ENCODE data around the gene ZNF541.
"Not testable (repeated sequence)": the region's sequence is repeated elsewhere in the genome, so short reads cannot be mapped to it uniquely, and the experiment has no call there.

The ZNF541 gene

DNA sequence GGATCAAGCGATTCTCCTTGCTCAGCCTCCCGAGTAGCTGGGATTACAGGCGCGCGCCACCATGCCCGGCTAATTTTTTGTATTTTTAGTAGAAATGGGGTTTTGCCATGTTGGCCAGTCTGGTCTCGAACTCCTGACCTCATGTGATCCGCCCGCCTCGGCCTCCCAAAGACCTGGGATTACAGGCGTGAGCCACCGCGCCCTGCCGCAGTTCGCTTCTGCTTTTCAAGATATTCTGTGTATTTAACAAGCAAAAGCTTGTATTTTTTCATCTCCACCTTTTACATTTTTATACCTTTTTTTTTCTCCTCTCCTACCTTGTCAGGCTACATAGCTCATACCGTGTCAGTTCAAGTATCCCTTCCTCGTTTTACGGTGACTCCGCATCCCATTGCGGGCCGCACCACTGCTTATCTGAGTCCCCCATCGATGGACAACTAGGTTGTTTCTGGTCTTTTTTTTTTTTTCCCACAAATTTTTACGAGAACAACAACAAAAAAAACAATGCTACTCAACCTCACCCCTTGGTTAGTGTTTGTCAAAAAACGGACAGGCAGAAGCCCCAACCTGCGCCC lies 26.8 kb upstream of the ZNF541 start:
- not testable (repeated sequence) for DNase-seq (ENCODE audit: low read depth in 2 of 2)

DNA sequence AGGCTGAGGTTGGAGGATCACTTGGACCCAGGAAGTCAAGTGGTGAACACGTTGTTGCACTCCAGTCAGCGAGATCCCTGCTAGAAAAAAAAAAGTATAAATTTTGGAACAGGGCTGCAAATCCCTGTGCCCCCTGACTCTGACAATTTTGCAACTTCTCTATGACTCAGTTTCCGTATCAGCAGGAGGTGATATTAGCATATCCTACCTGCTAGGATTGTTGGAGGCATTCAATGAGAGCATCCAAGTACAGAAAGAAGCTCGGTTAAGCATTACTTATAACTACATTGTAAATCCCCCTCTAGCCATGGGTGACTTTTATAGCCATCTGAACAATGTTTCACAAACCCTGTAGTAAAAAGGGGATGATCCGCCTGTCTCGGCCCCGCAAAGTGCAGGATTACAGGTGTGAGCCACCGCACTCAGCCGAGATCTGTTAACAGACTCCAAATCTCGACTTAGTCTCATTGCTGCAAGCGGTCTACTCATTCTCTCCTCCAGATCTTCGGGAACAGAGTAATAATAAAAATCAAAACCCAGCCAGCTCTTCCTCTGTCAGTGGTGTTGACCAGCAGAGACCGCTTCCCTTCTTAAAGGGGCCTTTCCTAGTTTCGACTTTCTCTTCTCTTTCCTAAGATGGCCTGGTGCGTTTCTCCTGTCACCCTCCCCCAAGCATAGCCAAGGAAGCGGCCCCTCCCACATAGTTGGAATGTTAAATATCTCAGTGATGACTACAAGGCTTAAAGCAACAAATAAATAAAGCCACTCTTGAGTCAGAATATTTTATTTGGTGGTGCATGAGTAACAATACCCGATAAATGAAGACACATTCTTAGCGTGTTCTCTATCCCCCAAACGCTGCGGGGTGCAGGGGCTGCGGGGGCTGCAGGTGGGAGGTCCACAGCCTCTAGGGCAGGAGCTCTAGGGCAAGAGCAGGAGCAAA lies 25.7 kb upstream of the ZNF541 start:
- DNase-seq (ENCODE audit: low read depth in 2 of 2), result no peak

DNA sequence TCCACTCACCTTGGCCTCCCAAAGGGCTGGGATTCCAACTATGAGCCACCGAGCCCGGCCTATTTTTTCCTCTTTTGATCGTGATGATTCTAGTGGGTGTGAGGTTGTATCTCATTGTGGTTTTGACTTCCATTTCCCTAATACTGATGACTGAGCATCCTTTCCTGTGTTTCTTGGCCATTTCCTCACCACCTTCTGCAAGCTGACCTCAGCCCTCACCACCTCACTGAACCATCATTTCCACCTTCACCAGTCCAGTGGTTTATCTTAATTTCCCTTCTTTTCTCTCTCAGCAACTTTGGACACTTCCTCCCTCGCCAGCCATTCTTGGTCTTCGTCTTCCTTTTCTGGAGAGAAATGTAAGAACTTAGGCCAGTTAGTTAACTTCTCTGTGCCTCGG lies 23.0 kb upstream of the ZNF541 start:
- no peak for DNase-seq (ENCODE audit: low read depth in 2 of 2)

DNA sequence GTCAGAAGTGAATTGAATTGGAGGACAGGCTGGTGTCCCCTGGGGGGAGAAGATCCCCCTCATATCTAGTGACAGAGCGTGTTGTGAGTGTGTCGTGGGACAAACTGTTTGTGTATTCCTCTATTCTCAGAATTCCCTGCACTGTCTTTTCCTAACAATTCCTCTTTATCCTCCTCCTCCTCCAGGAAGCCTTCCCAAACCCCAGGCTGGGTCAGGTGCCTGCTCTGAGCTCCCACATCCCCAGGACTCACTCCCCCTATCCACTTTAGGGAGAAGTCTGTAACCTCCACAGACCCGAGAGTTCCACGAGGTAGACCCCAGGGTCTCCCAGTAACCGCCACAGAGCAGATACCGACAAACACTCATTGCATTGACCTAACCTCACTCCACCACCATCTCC lies 20.9 kb upstream of the ZNF541 start:
- DNase-seq (ENCODE audit: low read depth in 2 of 2), result no peak

DNA sequence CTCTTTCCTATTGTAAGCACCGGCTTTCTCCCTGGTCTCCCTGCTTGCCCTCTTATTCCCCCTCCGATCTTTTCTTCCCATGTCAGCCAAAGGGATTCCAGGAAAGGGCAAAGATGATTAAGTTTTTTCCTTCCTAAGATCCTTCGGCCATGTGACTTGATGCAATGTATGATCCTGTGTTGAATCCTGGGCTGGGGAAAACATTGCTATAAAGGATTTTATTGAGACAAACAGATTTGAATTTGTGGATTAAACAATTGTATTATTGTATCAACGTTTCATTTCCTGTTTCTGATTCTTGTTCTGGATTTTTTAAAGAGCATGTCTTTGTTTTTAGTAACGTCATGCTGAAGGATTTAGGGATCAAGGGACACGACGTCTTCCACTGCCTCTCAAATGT lies 16.9 kb upstream of the ZNF541 start:
- DNase-seq (ENCODE audit: low read depth in 2 of 2), result no peak

DNA sequence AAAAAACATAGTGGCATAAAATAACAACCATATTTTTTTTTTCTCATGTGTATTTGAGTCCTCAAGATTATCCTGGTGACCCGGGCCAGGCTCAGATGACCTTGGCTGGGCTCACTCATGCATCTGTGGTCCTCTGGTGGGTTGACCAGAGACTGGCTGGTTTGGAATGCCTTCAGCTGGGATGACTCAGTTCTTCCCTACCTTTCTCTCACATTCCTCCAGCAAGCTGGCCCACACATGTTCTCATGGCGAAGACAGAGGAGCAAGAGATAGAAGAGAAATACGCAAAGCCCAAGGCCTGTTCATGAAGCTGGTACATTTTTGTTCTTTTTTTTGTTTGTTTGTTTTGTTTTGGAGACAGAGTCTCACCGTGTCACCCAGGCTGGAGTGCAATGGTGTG lies 14.3 kb upstream of the ZNF541 start:
- no peak for DNase-seq (ENCODE audit: low read depth in 2 of 2)

DNA sequence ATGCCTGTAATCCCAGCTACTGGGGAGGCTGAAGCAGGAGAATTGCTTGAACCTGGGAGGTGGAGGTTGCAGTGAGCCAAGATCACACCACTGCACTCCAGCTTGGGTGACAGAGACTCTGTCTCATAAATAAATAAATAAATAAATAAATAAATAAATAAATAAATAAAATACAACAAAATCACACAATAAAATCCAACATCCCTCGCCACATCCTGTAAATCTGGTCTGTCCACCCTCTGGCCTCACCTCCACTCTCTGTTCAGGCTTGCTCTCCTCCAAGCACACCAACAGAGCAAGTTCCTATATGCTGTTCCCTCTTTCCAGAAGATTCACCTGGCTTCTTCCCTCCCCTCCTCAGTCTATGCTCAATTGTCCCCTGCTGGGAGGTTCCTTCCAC lies 10.2 kb upstream of the ZNF541 start:
- not testable (repeated sequence) for DNase-seq (ENCODE audit: low read depth in 2 of 2)

DNA sequence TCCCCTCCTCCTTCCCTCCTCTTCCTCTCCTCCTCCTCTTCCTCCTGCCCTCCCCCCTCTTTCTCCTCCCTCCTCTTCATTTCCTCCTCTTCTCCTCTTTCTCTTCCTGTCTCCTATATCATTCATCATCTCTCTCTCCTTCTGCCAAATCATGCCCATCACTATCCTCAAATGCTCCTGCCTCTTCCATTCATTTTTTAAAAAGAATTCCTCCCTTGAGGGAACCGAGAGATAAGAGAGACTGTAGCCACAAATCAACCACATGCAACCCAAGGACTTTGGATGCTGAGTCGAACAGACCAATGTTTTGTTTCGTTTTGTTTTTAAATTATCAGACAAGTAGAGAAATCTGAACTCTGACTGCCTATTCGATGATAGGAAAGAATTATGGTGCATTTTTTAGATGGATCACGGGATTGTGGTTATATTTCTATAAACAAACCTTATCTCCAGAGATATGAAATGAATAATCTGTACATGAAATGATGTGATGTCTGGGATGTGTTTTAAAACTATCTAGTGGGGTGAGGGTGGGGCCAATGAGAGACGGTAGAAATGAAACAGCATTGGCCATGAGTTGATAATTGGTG lies 9.5 kb upstream of the ZNF541 start:
- no peak for DNase-seq (ENCODE audit: low read depth in 2 of 2)

DNA sequence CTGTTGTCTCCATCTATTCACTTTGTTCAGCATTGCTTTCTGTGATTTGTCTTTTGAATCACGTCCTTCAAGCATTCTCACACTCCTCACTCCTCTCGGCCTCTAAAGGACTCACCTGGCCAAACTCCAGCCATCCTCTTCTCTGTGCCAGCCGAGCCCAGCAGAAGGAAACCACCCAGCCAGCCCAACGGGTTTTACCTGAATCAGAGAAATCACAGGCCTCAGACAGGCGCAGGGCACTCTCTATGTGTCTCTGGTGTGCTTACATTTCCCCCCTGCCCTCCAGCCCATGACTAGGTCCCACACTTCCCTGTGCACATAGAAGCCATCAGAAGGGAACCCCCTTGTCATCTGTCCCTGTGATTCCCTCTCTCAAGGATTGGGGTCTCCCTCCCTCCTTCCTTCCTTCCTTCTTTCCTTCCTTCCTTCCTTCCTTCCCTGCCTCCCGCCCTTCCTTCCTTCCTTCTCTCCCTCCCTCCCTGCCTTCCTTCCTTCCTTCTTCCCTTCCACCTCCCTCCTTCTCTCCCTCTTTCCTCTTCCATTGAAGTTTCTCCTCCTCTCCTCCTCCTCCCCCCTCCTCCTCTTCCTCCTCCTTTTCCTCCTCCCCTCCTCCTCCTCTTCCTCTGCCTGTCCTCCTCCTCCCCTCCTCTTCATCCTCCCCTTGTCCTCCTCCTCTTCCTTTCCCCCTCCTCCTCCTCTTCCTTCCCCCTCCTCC lies 8.8 kb upstream of the ZNF541 start:
- no peak for DNase-seq (ENCODE audit: low read depth in 2 of 2)

DNA sequence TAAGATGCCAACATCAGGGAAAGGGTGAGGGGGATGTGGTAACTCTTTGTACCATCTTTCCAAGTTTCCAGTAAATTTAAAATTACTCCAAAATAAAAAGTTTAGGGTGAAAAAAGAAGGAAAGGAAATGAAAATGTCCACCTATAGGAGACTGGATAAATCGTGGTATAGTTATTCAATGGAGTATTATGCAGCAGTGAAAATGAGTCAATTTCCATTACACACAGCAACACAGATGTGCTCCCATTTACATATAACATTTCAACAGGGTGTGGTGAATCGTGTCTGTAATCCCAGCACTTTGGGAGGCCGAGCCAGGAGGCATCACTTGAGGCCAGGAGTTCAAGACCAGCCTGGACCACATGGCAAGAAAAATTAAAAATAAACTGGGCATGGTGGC lies 7.4 kb upstream of the ZNF541 start:
- DNase-seq (ENCODE audit: low read depth in 2 of 2), result no peak

DNA sequence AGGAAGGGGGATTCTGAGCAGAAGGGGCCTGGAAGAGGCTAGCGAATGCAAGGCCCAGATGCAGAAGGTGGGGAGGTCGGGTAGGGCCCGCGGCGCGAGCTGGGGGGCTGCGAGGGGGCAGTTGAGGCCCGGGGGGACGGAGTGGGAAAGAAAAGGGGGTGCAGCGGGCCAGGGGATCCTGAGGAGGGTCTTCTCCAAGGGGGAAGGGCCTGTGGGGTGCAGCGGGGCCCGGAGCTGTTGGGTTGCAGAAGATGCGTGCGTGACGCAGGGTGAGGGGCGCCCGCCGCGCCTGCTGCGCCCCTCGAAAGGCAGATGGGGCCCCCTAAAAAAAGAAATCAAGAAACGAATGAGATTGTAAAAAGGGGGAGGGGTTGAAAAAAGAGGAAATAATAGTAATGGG lies 313 bp downstream of the ZNF541 start:
- DNase-seq (ENCODE audit: low read depth in 2 of 2), result no peak

DNA sequence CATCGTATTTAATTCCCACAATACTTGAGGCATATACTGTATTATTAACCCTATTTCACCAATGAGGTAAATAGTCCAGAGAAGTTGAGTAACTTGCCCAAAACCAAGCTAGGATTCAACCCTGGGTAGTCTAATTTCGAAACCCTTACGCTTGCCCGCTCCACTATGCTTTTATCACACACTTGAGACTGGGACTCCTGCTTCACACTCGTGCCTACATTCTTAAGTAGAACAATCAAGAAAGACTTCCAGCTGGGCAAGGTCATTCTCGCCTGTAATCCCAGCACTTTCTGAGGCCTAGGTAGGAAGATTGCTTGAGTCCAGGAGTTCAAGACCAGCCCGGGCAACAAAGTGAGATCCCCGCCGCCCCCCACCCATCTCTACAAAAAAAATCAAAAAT lies 3.6 kb downstream of the ZNF541 start:
- DNase-seq (ENCODE audit: low read depth in 2 of 2), result no peak

DNA sequence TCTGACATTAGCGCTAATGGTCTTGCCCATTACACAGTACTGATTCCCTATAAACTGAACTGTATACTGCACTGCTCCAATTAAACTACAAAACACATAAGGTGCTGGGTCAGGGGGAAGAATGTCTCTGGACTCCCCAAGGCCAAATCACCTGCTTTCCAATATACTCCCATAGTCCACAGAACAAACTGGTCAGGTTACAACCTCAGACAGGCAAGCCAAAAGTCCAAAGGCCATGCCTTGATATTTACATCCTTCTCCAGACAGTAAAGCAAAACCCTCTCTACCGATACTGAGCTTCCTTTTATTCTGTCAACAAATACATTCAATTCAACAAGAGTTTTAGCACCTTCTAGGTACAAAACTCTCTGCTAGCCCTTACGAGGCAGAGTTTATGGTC lies 8.9 kb downstream of the ZNF541 start:
- no peak for DNase-seq (ENCODE audit: low read depth in 2 of 2)

DNA sequence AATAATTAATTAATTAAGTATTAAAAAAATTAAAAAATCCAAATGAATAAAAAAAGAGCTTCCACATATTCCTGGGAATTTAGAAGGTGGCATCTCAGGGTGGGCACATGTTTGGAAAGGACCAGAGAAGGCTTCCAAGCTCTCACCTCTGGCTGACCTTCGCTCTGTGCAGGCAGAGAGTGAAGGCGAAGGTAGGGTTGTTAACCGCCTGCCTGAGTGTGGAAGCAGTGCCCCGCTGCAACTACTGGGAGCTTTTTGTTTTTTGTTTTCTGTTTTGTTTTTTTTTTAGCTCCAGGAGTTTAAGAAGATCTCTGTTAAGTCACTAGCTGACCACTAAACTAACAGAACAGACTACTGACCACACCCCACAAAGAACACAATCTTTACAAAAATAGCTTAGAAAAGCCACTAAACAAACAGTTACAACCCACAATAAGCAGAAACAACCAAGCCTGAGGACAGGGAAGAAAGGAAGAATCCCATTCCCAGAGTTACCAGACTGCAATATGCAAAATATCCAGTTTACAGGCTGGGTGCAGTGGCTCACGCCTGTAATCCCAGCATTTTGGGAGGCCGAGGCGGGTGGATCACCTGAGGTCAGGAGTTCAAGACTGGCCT lies 11.4 kb downstream of the ZNF541 start:
- DNase-seq (ENCODE audit: low read depth in 2 of 2), result no peak

DNA sequence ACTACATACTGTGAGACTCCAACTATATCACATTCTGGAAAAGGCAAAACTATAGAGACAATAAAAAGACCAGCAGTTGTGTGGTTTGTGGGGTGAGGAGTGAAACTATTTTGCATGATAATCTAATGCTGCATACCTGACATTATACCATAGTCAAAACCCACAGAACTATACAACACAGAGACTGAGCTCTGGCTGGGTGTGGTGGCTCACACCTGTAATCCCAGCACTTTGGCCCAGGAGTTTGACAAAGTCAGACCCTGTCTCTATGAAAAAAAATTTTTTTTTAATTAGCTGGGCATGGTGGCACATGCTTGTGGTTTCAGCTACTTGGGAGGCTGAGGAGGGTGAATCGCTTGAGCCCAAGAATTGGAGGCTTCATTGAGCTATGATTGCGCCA lies 11.9 kb downstream of the ZNF541 start:
- no peak for DNase-seq (ENCODE audit: low read depth in 2 of 2)

DNA sequence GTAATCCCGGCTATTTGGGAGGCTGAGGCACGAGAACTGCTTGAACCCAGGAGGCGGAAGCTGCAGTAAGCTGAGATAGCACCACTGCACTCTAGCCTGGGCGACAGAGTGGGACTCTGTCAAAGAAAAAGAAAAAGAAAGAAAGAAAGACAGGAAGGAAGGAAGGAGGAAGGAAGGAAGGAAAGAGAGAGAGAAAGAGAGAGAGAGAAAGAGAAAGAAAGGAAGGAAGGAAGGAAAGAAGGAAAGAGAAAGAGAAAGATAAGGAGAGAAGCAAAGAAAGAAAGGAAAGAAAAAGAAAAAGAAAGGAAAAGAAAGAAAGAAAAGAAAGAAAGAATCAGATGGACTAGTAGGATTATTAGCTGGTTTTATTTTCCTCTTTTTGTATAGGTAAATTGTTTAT lies 22.8 kb downstream of the ZNF541 start:
- DNase-seq (ENCODE audit: low read depth in 2 of 2), result no peak

DNA sequence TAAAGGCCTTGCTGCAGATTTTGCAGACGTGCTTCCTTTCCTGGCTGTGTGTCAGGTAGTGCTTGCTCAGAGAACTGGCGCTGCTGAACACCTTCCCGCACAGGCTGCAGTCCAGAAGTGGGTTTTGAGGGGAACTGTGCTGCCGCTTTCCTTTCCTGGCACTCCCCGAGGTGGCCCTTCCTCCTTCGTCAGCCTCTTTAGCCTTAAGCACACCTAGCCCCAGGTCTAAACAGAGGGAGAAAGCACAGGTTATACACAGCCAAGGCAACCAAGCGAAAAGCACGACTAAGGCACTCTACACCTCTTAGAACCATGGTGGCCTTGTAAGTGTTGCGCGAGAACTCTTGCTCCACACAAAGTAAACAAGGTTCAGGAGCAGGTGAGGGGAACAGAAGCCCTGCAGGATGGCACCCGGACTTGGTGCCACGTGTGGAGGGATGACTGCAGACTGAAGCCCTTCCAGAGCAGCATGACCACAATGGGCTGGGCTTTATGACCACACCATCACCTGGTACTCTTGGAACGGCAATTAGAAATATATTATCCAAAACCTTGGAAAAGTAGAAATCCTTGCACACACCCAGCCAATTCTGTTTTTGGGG lies 23.6 kb downstream of the ZNF541 start:
- no peak for DNase-seq (ENCODE audit: low read depth in 2 of 2)

DNA sequence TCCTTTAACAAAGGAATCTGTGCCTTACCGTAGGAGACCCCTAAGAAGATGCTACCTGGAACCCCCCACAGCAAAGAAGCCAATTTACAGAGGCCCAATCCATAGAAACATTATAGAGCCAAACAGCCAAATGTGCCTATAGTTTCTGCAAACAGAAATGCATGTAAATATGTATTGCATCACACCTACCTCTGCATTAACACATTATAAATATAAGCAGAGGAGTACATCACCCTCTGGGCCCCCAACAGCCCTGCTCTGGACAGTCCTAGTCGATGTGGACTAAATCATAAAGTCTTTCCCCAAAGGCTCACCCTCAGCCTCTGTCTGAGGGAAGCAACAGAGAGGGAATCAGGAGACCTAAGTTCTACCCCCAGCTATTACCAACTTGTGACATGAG lies 25.7 kb downstream of the ZNF541 start:
- no peak for DNase-seq (ENCODE audit: low read depth in 2 of 2)

DNA sequence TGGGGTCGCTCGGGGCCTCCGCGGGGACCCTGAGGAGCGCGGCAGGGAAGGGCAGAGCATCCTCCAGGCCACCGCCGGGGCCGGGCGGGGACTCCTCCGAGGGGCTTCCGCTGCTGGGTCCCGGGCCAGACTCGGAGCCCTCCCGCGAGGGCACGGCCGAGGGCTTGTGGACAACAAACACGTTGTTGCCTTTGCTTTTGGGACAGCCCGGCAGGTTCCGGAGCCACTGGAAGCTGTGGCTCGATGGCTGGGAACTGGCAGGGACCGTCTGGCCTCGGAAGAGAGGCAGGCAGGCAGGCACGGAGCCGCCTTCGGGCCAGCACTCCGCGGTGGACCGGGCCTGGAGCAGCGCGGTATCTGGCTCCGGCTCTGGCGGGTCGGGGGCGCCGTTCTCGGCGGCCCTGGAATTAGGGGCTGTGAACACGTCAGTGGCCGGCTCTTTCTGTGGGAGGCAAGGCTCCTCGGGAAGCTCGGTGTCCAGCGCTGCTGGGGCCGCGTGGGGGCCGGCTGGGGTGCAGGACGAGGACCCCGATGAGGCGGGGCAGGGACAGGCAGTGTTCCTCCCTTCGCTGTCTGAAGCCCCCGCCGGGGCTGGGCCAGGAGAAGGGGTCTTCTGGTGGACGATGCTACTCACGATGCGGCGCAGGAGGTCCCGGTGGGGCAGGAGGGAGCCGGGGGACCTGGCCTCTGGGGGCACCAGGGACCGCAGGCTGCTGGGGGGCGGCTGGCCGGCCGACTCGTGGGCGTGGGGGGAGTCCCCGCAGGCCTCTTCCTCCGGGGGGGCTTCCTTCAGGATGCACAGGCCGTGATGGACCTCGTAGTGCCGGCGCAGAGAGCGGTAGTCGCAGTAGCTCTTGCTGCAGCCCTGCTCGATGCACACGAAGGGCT lies 27.6 kb downstream of the ZNF541 start:
- no peak for DNase-seq (ENCODE audit: low read depth in 2 of 2)

DNA sequence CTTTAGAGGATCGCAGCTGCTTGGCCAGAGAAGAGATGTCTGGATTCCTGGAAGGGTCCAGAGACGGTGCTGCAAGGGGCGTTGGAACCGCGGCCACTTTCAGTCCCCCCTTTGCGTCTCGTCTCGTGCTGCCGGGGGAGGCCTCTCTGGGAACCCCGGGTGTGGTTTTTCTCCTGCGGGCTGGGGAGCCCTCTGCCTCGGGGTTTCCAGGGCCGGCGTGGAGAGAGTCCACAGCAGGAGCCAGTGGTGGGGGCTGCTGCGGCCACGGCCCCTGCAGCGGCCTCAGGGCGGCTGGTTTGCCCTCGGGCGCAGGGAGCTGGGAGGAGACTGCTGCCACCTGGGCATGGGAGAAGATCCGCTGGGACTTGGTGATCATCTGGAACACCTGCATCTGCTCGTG lies 28.5 kb downstream of the ZNF541 start:
- no peak for DNase-seq (ENCODE audit: low read depth in 2 of 2)

DNA sequence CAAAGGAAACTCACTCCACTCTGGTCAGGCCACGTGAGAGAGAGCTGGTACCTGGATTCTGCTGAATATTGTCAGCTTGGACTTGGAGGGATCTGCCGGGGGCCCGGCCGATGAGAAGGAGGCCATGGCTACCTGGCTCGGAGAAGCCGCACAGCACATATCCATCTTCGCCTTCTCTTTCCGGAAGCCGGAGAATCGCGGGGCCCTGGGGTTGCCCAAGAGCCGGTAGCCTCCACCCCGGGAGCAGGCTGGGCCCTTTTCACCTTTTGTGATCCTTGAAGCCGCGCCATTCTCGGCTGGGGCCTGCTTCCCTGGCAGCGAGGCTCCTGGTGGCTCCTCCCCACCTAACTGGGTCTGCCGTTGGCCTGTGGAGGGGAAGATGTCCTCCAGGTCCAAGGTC lies 28.9 kb downstream of the ZNF541 start:
- DNase-seq (ENCODE audit: low read depth in 2 of 2), result no peak
